Myocyte (in vitro differentiated cells): ENCODE measurements around the gene TSPAN14. TPM values are rescaled to one million over a fixed set of nuclear protein-coding genes. Genes with fewer than 3 reads are reported as not detected.
A peak's percentile ranks its signal among the peaks of the same experiment; 100 is the strongest.

Source experiments
- DNase-seq: peaks from one replicate; pipeline ENCODE4 v3.0.0-alpha.2; 2012; ENCODE audit warnings: low read depth
- total RNA-seq: library from RNA; depleted of rRNA; stranded (reverse); fragments of >200 nt; gene quantifications from 2 replicates; pipeline ENCODE4 v1.2.3, GENCODE V29; 2014

Gene TSPAN14
- total RNA-seq, 1 donor from 2014 or later, result 54.6 TPM

GRCh38 chr10:80421707-80422536 lies 32.2 kb upstream of the TSPAN14 start:
- no peak for DNase-seq

DNA sequence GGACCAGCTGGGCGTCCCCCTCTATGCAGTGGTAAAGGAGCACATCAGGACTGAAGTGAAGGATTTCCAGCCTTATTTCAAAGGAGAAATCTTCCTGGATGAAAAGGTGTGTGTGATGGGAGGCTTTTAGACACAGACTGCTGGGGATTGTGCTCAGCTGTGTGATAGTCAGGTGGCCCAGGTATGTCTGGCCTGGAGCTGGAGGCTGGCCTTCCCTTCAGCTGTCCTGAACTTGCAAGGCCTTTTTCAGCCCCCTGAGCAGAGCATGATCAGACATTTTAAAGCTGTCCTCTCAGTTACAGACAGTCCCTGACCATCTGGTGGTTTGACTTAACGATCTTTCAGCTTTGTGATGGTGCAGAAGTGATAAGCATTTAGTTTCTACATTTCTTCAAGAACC lies 28.2 kb upstream of the TSPAN14 start:
- DNase-seq, result no peak

DNA sequence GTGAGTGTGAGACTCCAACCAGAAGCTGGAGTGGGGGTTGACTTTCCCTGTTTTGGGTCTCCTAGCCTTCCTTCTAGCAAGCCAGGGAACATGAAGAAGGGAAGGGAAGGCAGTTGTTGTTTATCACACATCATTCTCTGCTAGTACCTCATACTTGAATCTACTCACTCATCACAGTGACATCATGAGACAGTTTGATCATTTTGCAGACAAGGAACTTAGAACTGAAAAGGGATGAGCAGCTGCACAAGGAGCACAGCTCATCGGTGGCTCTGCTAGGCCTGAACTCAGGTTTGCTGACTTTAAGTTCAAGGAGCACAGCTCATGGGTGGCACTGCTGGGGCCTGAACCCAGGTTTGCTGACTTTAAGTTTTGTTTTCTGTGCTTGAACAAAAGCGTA lies 26.6 kb upstream of the TSPAN14 start:
- no peak for DNase-seq

GRCh38 chr10:80429521-80429973 lies 24.6 kb upstream of the TSPAN14 start:
- DNase-seq, result peak; percentile 25

- no peak for DNase-seq
These were observed 21.0 kb upstream of the TSPAN14 start for GRCh38 chr10:80433134-80433533.

- no peak for DNase-seq
These were observed 17.5 kb upstream of the TSPAN14 start for GRCh38 chr10:80436446-80437098.

- no peak for DNase-seq
These were observed 16.9 kb upstream of the TSPAN14 start for GRCh38 chr10:80437227-80437626.

DNA sequence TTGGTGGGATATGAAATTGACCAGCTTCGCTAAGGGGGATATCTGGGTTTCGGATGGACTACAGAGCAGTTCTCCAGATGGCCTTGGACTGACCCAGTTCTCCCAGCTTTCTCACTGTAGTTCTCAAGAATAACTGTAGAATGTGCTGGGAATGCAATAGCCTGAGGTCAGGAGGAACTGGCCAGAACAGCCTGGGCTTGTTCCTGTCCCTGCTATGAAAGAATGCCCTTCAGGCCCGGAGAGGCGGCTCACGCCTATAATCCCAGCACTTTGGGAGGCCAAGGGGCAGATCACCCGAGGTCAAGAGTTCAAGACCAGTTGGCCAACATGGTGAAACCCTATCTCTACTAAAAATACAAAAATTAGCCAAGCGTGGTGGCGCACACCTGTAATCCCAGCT lies 12.3 kb upstream of the TSPAN14 start:
- DNase-seq, result no peak

DNA sequence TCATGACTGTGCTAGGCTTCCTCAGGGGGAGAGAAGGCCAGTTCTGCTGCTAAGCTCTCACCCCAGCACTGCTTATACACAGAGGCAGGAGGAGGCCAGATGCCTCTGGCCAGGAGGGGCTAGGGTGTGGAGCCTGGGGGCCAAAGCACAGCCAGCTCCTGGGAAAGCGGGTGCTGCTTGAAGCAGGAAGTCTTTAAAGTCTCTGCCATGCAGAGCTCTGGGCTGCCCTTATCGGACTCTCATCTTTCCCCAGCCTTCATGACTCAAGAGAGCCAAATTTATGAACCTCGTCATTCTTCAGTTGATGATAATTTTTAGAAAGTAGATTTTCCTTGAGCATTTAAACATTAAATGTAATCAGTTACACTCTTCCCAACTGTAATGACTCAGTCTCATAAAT lies 11.2 kb upstream of the TSPAN14 start:
- no peak for DNase-seq

GRCh38 chr10:80443531-80443974 lies 10.6 kb upstream of the TSPAN14 start:
- DNase-seq, result no peak

DNA sequence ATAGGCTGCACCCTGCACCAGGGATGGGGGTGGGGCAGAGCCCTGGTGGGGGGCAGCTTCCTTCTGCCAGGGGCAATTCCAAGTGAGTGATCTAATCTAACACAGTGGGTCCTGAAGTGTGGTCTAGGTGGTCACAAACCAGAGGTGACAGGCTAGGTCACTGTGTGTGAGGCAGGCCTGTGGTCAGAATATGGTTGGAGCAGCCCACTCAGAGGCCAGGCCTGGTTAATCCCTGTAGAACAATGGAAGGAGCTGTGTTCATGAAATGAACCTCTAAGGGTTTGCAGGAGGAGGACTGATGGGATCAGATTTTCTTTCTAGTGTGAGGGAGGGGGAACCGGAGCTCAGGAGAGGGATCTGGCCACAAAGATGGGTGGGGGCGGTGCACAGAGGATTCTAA lies 10.0 kb upstream of the TSPAN14 start:
- peak; percentile 28 for DNase-seq

GRCh38 chr10:80444646-80445319 lies 9.3 kb upstream of the TSPAN14 start:
- peak; percentile 64 for DNase-seq

DNA sequence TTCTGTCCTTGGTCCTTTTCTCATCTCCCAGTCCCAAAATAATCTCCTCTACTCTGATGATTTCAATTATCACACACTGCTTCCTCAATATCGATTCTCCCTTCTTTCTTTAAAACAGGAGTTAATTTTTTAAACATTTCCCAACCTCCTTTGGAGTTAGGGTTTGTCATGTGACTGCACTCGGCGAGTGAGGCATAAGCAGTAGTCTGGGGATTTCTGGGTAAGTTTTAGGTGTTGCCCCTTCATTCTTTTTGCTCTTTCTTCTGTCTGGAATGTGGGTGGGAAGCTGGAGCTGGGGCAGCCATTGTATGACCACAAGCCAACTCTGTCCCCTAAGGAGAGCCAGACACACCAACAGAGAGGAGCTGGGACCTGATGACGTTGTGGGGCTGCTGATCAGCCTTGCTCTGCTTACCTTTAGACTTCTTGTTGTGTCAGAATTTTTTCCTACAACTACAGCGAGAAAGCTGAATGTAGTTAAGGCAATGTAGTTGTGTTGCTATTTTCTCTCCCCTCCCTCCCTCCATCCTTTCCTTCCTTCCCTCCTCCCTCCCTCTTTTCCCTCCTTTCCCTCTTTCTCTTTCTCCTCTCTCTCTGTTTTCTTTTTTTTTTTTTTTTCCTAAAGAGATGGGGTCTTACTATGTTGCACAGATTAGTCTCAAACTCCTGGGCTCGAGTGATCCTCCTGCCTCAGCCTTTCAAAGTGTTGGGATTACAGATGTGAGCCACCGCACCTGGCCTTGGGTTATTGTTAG lies 6.5 kb upstream of the TSPAN14 start:
- DNase-seq, result no peak

GRCh38 chr10:80448209-80448942 lies 5.7 kb upstream of the TSPAN14 start:
- DNase-seq, result no peak

- no peak for DNase-seq
These were observed 4.6 kb upstream of the TSPAN14 start for GRCh38 chr10:80449520-80449919.

GRCh38 chr10:80451132-80451531 lies 3.0 kb upstream of the TSPAN14 start:
- DNase-seq, result no peak

DNA sequence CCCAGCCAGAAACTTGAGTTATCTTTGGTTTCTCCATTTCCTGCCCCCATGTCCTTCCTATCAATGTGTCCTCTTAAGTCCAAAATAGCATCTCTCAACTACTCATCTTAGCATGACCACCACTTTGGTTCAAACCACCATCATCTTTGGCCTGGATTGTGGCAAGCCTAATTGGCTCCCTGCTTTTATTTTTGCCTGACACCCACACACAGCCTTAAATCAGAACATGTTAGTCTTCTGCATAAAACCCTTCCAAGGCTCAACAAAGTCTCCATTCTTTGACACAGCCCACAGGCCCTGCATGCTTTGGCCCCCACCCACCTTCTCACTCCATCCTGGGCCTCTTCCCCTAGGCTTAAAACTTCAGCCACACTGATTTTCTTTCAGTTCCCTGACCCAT lies 2.0 kb upstream of the TSPAN14 start:
- DNase-seq, result no peak

DNA sequence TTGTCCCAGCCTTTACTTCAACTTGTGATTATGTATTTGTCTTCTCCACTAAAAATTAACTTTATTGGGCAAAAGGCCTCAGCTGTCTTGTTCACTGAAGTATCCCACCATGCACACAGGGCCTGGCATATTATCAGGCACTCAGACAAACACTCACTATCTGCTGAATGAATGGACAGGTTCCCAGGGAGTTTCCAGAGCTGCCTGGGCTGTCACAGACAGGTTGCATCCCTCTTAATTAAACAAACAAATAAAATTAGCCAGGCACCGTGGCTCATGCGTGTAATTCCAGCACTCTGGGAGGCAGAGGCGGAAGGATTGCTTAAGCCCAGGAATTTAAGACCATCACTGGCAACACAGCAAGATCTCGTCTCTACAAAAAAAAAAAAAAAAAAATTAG lies 1.5 kb upstream of the TSPAN14 start:
- no peak for DNase-seq

- no peak for DNase-seq
These were observed 861 bp upstream of the TSPAN14 start for GRCh38 chr10:80453056-80453841.
